IMR-90 (cell line): Measurements from ENCODE around the gene TSPAN3. TPM values are rescaled to one million over a fixed set of nuclear protein-coding genes. Genes with fewer than 3 reads are reported as not detected.

ENCODE experiments used
- ATAC-seq: fragments of 200-7000 bp; cut with Tn5 transposase; 2 replicates; pipeline ENCODE4 v1.9.1; 2020; ENCODE audit warnings: low read depth, mild to moderate bottlenecking, moderate library complexity
- BruUV-seq: library from RNA; stranded (reverse); fragments of 400-500 nt; replicated peaks from 2 replicates; lab custom pipeline; 2021; lab: Mats Ljungman, UMichigan
- CTCF ChIA-PET: fragments of 300-600 bp; formaldehyde crosslinking; extraction: SDS; loops from one replicate; lab custom pipeline; 2021; ENCODE audit warnings: antibody characterized with exemption; lab: Yijun Ruan, JAX
- POLR2A ChIA-PET: fragments of 300-600 bp; sonication (Branson Sonifier 250); formaldehyde crosslinking; loops from one replicate; lab custom pipeline; 2022; ENCODE audit warnings: antibody characterized with exemption; ENCODE audit not compliant: unreplicated experiment; lab: Charles Lee
- DNase-seq: peaks from one replicate; pipeline ENCODE4 v3.0.0; 2013
- H2AFZ ChIP-seq: replicated peaks from 2 replicates; pipeline ENCODE3; 2013; ENCODE audit warnings: low read length, mild to moderate bottlenecking; ENCODE audit not compliant: poor library complexity
- H2AK5ac ChIP-seq: 2 replicates; pipeline ENCODE4 v1.6.1; 2013; ENCODE audit warnings: low read depth, low read length, inconsistent platforms
- H2AK9ac ChIP-seq: replicated peaks from 2 replicates; pipeline ENCODE3; 2013; ENCODE audit warnings: mild to moderate bottlenecking, low read depth, low read length, moderate library complexity; ENCODE audit not compliant: poor library complexity
- H2BK120ac ChIP-seq: 2 replicates; pipeline ENCODE4 v1.6.1; 2013; ENCODE audit warnings: low read depth, low read length, inconsistent platforms
- H2BK15ac ChIP-seq: 3 replicates; pipeline ENCODE4 v1.6.1; 2013; ENCODE audit warnings: low read depth, low read length, inconsistent platforms
- H2BK20ac ChIP-seq: 2 replicates; pipeline ENCODE4 v1.6.1; 2013; ENCODE audit warnings: low read depth, mild to moderate bottlenecking, inconsistent platforms, low read length, moderate library complexity
- H2BK5ac ChIP-seq: 2 replicates; pipeline ENCODE4 v1.6.1; 2013; ENCODE audit warnings: mild to moderate bottlenecking, low read depth, low read length, inconsistent platforms; ENCODE audit not compliant: poor library complexity, severe bottlenecking
- H3K14ac ChIP-seq: replicated peaks from 2 replicates; pipeline ENCODE4 v1.6.1; 2013; ENCODE audit warnings: low read depth, low read length, inconsistent platforms
- H3K18ac ChIP-seq: 2 replicates; pipeline ENCODE4 v1.6.1; 2013; ENCODE audit warnings: low read depth, low read length, control low read depth
- H3K23ac ChIP-seq: 2 replicates; pipeline ENCODE4 v1.6.1; 2013; ENCODE audit warnings: low read depth, low read length, inconsistent platforms
- H3K27ac ChIP-seq: 2 replicates; pipeline ENCODE4 v1.5.1; 2013; ENCODE audit warnings: mild to moderate bottlenecking, control low read depth, low read length; ENCODE audit not compliant: insufficient read depth
- H3K27me3 ChIP-seq: 2 replicates; pipeline ENCODE4 v1.6.1; 2013; ENCODE audit warnings: low read length; ENCODE audit not compliant: control insufficient read depth, insufficient read depth
- H3K36me3 ChIP-seq: 2 replicates; pipeline ENCODE4 v1.6.1; 2013; ENCODE audit warnings: low read length, mixed read lengths; ENCODE audit not compliant: control insufficient read depth, insufficient read depth
- H3K4ac ChIP-seq: 2 replicates; pipeline ENCODE4 v1.6.1; 2013; ENCODE audit warnings: low read depth, low read length, inconsistent platforms
- H3K4me1 ChIP-seq: 2 replicates; pipeline ENCODE4 v1.6.1; 2013; ENCODE audit warnings: low read length, mixed read lengths; ENCODE audit not compliant: control insufficient read depth, insufficient read depth
- H3K4me2 ChIP-seq: 2 replicates; pipeline ENCODE4 v1.6.1; 2013; ENCODE audit warnings: low read depth, mild to moderate bottlenecking, control low read depth, low read length, moderate library complexity
- H3K4me3 ChIP-seq: 2 replicates; pipeline ENCODE4 v1.5.1; 2013; ENCODE audit warnings: low read depth, mild to moderate bottlenecking, control low read depth, low read length, moderate library complexity; ENCODE audit not compliant: insufficient read depth
- H3K56ac ChIP-seq: 2 replicates; pipeline ENCODE4 v1.6.1; 2013; ENCODE audit warnings: low read length, inconsistent platforms; ENCODE audit not compliant: insufficient read depth; ENCODE audit errors: extremely low read depth
- H3K79me1 ChIP-seq, 2 experiments: 2 replicates each; pipeline ENCODE4 v1.6.1; 2013; ENCODE audit warnings: low read length in 2 of 2, inconsistent platforms in 1 of 2, low read depth in 1 of 2
- H3K9ac ChIP-seq: 2 replicates; pipeline ENCODE4 v1.6.1; 2013; ENCODE audit warnings: low read depth, low read length, control low read depth
- H3K9me1 ChIP-seq: 2 replicates; pipeline ENCODE4 v1.6.1; 2013; ENCODE audit warnings: low read length, inconsistent platforms; ENCODE audit not compliant: insufficient read depth
- H3K9me3 ChIP-seq: 2 replicates; pipeline ENCODE4 v1.6.1; 2013; ENCODE audit warnings: low read length; ENCODE audit not compliant: control insufficient read depth, insufficient read depth
- H4K20me1 ChIP-seq: 2 replicates; pipeline ENCODE4 v1.6.1; 2013; ENCODE audit warnings: low read length, inconsistent platforms; ENCODE audit not compliant: insufficient read depth
- H4K5ac ChIP-seq: 2 replicates; pipeline ENCODE4 v1.6.1; 2013; ENCODE audit warnings: mild to moderate bottlenecking, low read depth, low read length, control low read depth
- H4K8ac ChIP-seq, 2 experiments: 2 replicates each; pipeline ENCODE4 v1.6.1; 2013; ENCODE audit warnings: low read depth in 2 of 2, low read length in 2 of 2, control low read depth in 1 of 2, inconsistent platforms in 1 of 2
- H4K91ac ChIP-seq: 2 replicates; pipeline ENCODE4 v1.6.1; 2013; ENCODE audit warnings: low read depth, low read length, inconsistent platforms; ENCODE audit not compliant: insufficient read depth
- BHLHE40 ChIP-seq: fragments of 150-350 bp; IDR thresholded peaks from 2 replicates; pipeline ENCODE4 v1.6.1; 2016; ENCODE audit warnings: mild to moderate bottlenecking, low read depth, low read length
- CEBPB ChIP-seq: IDR thresholded peaks from 2 replicates; pipeline ENCODE4 v1.6.1; 2012; ENCODE audit warnings: low read depth, low read length, improper control_type of control experiment
- CHD1 ChIP-seq: IDR thresholded peaks from 2 replicates; pipeline ENCODE4 v1.6.1; 2012; ENCODE audit warnings: low read depth, low read length, improper control_type of control experiment
- FOS ChIP-seq: fragments of 150-350 bp; IDR thresholded peaks from 2 replicates; pipeline ENCODE4 v1.6.1; 2016; ENCODE audit warnings: low read depth, low read length
- MAFK ChIP-seq: IDR thresholded peaks from 2 replicates; pipeline ENCODE4 v1.6.1; 2012; ENCODE audit warnings: low read depth, low read length, improper control_type of control experiment
- MAZ ChIP-seq: IDR thresholded peaks from 2 replicates; pipeline ENCODE4 v1.6.1; 2012; ENCODE audit warnings: low read depth, mild to moderate bottlenecking, low read length, improper control_type of control experiment, moderate library complexity, borderline replicate concordance
- MXI1 ChIP-seq: IDR thresholded peaks from 2 replicates; pipeline ENCODE4 v1.6.1; 2012; ENCODE audit warnings: low read depth, mild to moderate bottlenecking, low read length, moderate library complexity, borderline replicate concordance
- NFE2L2 ChIP-seq: fragments of 150-350 bp; IDR thresholded peaks from 2 replicates; pipeline ENCODE4 v1.6.1; 2016; ENCODE audit warnings: low read depth, mild to moderate bottlenecking, low read length
- POLR2A ChIP-seq: IDR thresholded peaks from 2 replicates; pipeline ENCODE4 v1.6.1; 2012; ENCODE audit warnings: mild to moderate bottlenecking, low read depth, low read length
- RAD21 ChIP-seq: IDR thresholded peaks from 2 replicates; pipeline ENCODE4 v1.6.1; 2012; ENCODE audit warnings: low read length, improper control_type of control experiment
- RCOR1 ChIP-seq: IDR thresholded peaks from 2 replicates; pipeline ENCODE4 v1.6.1; 2012; ENCODE audit warnings: mild to moderate bottlenecking, low read length, improper control_type of control experiment; ENCODE audit not compliant: insufficient replicate concordance
- RFX5 ChIP-seq: IDR thresholded peaks from 2 replicates; pipeline ENCODE4 v1.8.0; 2012; ENCODE audit warnings: low read depth, mild to moderate bottlenecking, low read length, moderate library complexity
- WGBS, 2 experiments: methylation state at CpG; one replicate each; pipeline versions ENCODE4 v1.1.5 to v1.1.7; 2013; ENCODE audit warnings: missing lambda C conversion rate in 2 of 2; ENCODE audit not compliant: insufficient read length in 1 of 2; ENCODE audit errors: extremely low coverage in 2 of 2; 5-methylcytosine and 5-hydroxymethylcytosine counted together
- dilution Hi-C: fragments of 300-500 bp; cut with HindIII; formaldehyde crosslinking; loops from one replicate; pipeline ENCODE4 v1.14.3; 2018; ENCODE audit warnings: low sequenced_read_pairs; ENCODE audit not compliant: unreplicated experiment
- in situ Hi-C: fragments of 300-500 bp; cut with MboI; formaldehyde crosslinking; loops from 3 replicates; pipeline ENCODE4 v1.14.3; 2019; ENCODE audit warnings: low sequenced_read_pairs, inconsistent platforms, mixed read lengths
- intact Hi-C: fragments of 100-400 bp; cut with micrococcal nuclease; formaldehyde crosslinking; loops from 2 replicates; pipeline ENCODE4 v1.10.0; 2022
- polyA plus RNA-seq, 3 experiments: library from polyadenylated mRNA; depleted of rRNA; stranded (reverse); fragments of >200 nt; gene quantifications; 2 replicates each; pipeline ENCODE4 v1.2.3, GENCODE V29; 2012; ENCODE audit warnings: low replicate concordance in 1 of 3
- total RNA-seq: library from RNA; depleted of rRNA; stranded (reverse); fragments of >200 nt; gene quantifications from 2 replicates; pipeline ENCODE4 v1.2.3, GENCODE V29; 2012
- TF ChIP-seq, protein P1 (sequence below): fragments of 150-350 bp; IDR thresholded peaks from 2 replicates; pipeline ENCODE4 v1.6.1; 2017; ENCODE audit warnings: mild to moderate bottlenecking, antibody characterized with exemption, low read length, low read depth
- TF ChIP-seq, protein P2 (sequence below): conservative IDR thresholded peaks from 2 replicates; pipeline ENCODE4 v1.5.1; 2012; ENCODE audit warnings: mild to moderate bottlenecking, low read depth, low read length, improper control_type of control experiment

Gene TSPAN3
- total and polyA plus RNA-seq, 2 of the 4 experiments (the other 2 are of a cell fraction), result 270 to 295 TPM

DNA sequence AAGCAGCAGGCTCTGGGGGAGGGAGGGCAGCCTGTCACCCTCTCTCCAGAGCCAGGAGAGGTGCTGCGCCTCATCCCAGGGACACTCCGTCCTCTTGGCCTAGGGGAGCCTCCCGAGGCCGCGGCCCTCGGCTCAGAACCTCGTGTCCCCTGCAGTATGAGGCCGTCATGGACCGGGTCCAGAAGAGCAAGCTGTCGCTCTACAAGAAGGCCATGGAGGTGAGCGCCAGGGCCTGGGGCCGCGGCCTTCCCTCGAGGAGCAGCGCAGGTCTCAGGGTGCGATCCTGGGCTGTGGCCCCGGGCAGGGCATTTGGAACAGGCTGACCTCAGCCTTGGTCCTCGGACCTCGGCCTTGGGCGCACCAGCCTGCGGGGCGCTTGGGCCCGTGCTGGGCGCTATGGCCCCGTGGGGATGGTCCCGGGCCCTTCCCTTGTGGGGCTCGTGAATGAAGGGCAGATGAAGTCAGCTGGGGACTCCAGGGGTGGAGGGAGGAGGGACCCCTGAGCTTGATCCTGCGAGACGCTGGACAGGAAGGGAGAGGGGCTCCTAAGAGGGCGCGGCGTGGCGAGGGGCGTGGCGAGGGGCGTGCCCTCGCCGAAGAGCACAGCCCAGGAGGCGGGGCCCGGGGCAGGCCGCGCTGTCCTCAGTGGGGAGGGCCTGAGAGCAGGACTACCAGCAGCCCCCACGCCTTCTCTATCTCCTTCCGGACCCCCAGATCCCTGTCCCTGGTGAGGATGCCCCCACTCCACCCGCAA, 43.0 kb downstream of the TSPAN3 start:
- DNase-seq (no peak), ATAC-seq (peak; percentile 62)
- H3K23ac ChIP-seq, result no peak overlapping the region
- TF ChIP-seq MXI1, result no peak
- TF ChIP-seq FOS, result no peak
- TF ChIP-seq POLR2A, result no peak
- TF ChIP-seq RCOR1, result no peak
- TF ChIP-seq, protein P1, sequence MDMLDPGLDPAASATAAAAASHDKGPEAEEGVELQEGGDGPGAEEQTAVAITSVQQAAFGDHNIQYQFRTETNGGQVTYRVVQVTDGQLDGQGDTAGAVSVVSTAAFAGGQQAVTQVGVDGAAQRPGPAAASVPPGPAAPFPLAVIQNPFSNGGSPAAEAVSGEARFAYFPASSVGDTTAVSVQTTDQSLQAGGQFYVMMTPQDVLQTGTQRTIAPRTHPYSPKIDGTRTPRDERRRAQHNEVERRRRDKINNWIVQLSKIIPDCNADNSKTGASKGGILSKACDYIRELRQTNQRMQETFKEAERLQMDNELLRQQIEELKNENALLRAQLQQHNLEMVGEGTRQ, result no peak
- TF ChIP-seq RAD21, result no peak
- TF ChIP-seq CHD1, result no peak
- no peak for TF ChIP-seq BHLHE40
- no peak for TF ChIP-seq RFX5
- no peak for TF ChIP-seq MAZ
- TF ChIP-seq MAFK, result no peak
- no peak for TF ChIP-seq NFE2L2
- TF ChIP-seq, protein P2, sequence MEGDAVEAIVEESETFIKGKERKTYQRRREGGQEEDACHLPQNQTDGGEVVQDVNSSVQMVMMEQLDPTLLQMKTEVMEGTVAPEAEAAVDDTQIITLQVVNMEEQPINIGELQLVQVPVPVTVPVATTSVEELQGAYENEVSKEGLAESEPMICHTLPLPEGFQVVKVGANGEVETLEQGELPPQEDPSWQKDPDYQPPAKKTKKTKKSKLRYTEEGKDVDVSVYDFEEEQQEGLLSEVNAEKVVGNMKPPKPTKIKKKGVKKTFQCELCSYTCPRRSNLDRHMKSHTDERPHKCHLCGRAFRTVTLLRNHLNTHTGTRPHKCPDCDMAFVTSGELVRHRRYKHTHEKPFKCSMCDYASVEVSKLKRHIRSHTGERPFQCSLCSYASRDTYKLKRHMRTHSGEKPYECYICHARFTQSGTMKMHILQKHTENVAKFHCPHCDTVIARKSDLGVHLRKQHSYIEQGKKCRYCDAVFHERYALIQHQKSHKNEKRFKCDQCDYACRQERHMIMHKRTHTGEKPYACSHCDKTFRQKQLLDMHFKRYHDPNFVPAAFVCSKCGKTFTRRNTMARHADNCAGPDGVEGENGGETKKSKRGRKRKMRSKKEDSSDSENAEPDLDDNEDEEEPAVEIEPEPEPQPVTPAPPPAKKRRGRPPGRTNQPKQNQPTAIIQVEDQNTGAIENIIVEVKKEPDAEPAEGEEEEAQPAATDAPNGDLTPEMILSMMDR, result no peak
- no peak for TF ChIP-seq CEBPB
- CTCF ChIA-PET, result interaction anchor here (0.6 kb wide), 1 partner anchor 29 kb away, joined by 3 read pairs; no protein-coding TSS in a partner anchor
- H3K27ac ChIP-seq, result no peak overlapping the region
- no peaks in the 10 kb centered on the region for H4K20me1 ChIP-seq
- H2BK120ac ChIP-seq, result no peak overlapping the region
- no peak overlapping the region for H3K56ac ChIP-seq
- no peaks in the 10 kb centered on the region for H3K9me3 ChIP-seq
- in situ Hi-C loops (loop anchor here (10.0 kb wide), 1 partner anchor 517 kb away; no protein-coding TSS in a partner anchor), intact Hi-C loops (no loop called here), dilution Hi-C loops (no loop called here)
- no peak overlapping the region for H2AK5ac ChIP-seq
- POLR2A ChIA-PET, result no interaction called here
- no peaks in the 10 kb centered on the region; the same call in 1 of the 2 replicates for H3K27me3 ChIP-seq
- no peak overlapping the region for H3K14ac ChIP-seq
- H2AK9ac ChIP-seq, result peak overlapping the region; percentile 53
- 38% methylated on average over 20 of the region's 45 CpGs; no CpG with 5 or more reads in 1 of the 2 experiments for WGBS, 2 experiments
- no peak overlapping the region for H4K5ac ChIP-seq
- H3K9ac ChIP-seq, result no peak overlapping the region
- H3K36me3 ChIP-seq, result no peaks in the 10 kb centered on the region
- H4K91ac ChIP-seq, result no peak overlapping the region
- no peak overlapping the region for H2BK15ac ChIP-seq
- BruUV-seq, result no TSS peak
- H3K9me1 ChIP-seq, result no peaks in the 10 kb centered on the region; the same call in 1 of the 2 replicates
- H2BK20ac ChIP-seq, result no peak overlapping the region
- H2AFZ ChIP-seq, result peak overlapping the region; percentile 84
- no peak overlapping the region for H3K4ac ChIP-seq
- H3K4me1 ChIP-seq, result no peaks in the 10 kb centered on the region
- H3K4me2 ChIP-seq, result peak overlapping the region; percentile 25; the same call in 1 of the 2 replicates
- no peak overlapping the region for H3K18ac ChIP-seq
- no peak overlapping the region for H2BK5ac ChIP-seq
- H4K8ac ChIP-seq, result no peak overlapping the region
- H3K4me3 ChIP-seq, result no peak overlapping the region
- H3K79me1 ChIP-seq, result no peaks in the 10 kb centered on the region
